Activated CD8-positive, alpha-beta T cell treated with anti-CD3 and anti-CD28 coated beads for 36 hours (primary cell): ENCODE measurements around the gene DPY19L1. TPM values are rescaled to one million over a fixed set of nuclear protein-coding genes. Genes with fewer than 3 reads are reported as not detected.

Experiments used
- ATAC-seq: fragments of 200-7000 bp; cut with Tn5 transposase; one replicate; pipeline ENCODE4 v1.10.0; 2021; ENCODE audit warnings: mild to moderate bottlenecking, moderate library complexity
- CTCF ChIA-PET: fragments of 350-600 bp; sonication (Branson Sonifier 250); formaldehyde crosslinking; loops from one replicate; lab custom pipeline; 2021; ENCODE audit warnings: antibody characterized with exemption; lab: Charles Lee
- POLR2A ChIA-PET: fragments of 350-600 bp; sonication (Branson Sonifier 250); formaldehyde crosslinking; loops from one replicate; lab custom pipeline; 2021; ENCODE audit warnings: antibody characterized with exemption; lab: Charles Lee
- DNase-seq: peaks from one replicate; pipeline ENCODE4 v3.0.0-alpha.2; 2020
- H3K27ac Mint-ChIP-seq: one replicate; pipeline ENCODE4 v1.8.0; 2021; ENCODE audit warnings: mild to moderate bottlenecking, mixed read lengths
- H3K27me3 Mint-ChIP-seq: one replicate; pipeline ENCODE4 v1.8.0; 2021; ENCODE audit warnings: mixed read lengths
- H3K36me3 Mint-ChIP-seq: one replicate; pipeline ENCODE4 v1.8.0; 2021; ENCODE audit warnings: low read depth, mixed read lengths
- H3K4me1 Mint-ChIP-seq: one replicate; pipeline ENCODE4 v1.8.0; 2021; ENCODE audit warnings: low read depth, mixed read lengths
- H3K4me3 Mint-ChIP-seq: one replicate; pipeline ENCODE4 v1.8.0; 2021; ENCODE audit warnings: mild to moderate bottlenecking, moderate library complexity, mixed read lengths
- H3K9me3 Mint-ChIP-seq: one replicate; pipeline ENCODE4 v1.8.0; 2021; ENCODE audit warnings: mixed read lengths
- CTCF ChIP-seq: fragments of 200-600 bp; IDR thresholded peaks from one replicate; pipeline ENCODE4 v1.8.0; 2022; ENCODE audit warnings: antibody characterized with exemption, mild to moderate bottlenecking
- intact Hi-C: fragments of 100-400 bp; cut with micrococcal nuclease; formaldehyde crosslinking; loops from one replicate; pipeline ENCODE4 v1.10.0; 2022
- total RNA-seq, 2 experiments: library from RNA; stranded (reverse); gene quantifications; one replicate each; pipeline ENCODE4 v1.2.3, GENCODE V29; 2021

Gene DPY19L1
- total RNA-seq, 2 experiments from 2014 or later, result 7.4 to 7.5 TPM

GRCh38 chr7:35019179-35019729 is 18.0 kb downstream of the DPY19L1 start:
- POLR2A ChIA-PET, result no interaction called here
- no peaks in the 10 kb centered on the region for H3K27me3 Mint-ChIP-seq
- ATAC-seq (no peak), DNase-seq (no peak)
- no peak overlapping the region for H3K4me3 Mint-ChIP-seq
- H3K36me3 Mint-ChIP-seq, result peaks cover 8% of the 10 kb centered on the region
- intact Hi-C loops, result no loop called here
- H3K4me1 Mint-ChIP-seq, result peaks cover 2% of the 10 kb centered on the region
- no peak for TF ChIP-seq CTCF
- CTCF ChIA-PET, result no interaction called here
- no peaks in the 10 kb centered on the region for H3K9me3 Mint-ChIP-seq
- H3K27ac Mint-ChIP-seq, result no peak overlapping the region

- CTCF ChIA-PET, result no interaction called here
- peaks cover 2% of the 10 kb centered on the region for H3K4me1 Mint-ChIP-seq
- intact Hi-C loops, result no loop called here
- no peak for TF ChIP-seq CTCF
- peaks cover 14% of the 10 kb centered on the region for H3K36me3 Mint-ChIP-seq
- ATAC-seq (no peak), DNase-seq (no peak)
- no peaks in the 10 kb centered on the region for H3K9me3 Mint-ChIP-seq
- no peaks in the 10 kb centered on the region for H3K27me3 Mint-ChIP-seq
- POLR2A ChIA-PET, result no interaction called here
- no peak overlapping the region for H3K4me3 Mint-ChIP-seq
- no peak overlapping the region for H3K27ac Mint-ChIP-seq
Observed at GRCh38 chr7:35015346-35015859, 21.9 kb downstream of the DPY19L1 start.

- CTCF ChIA-PET, result no interaction called here
Observed at GRCh38 chr7:35012160-35012559, 25.1 kb downstream of the DPY19L1 start.

GRCh38 chr7:35011085-35011484 is 26.2 kb downstream of the DPY19L1 start:
- POLR2A ChIA-PET, result no interaction called here
- no peaks in the 10 kb centered on the region for H3K9me3 Mint-ChIP-seq
- intact Hi-C loops, result no loop called here

More at GRCh38 chr7:35012160-35012559, 25.1 kb downstream of the DPY19L1 start:
- Mint-ChIP-seq H3K36me3 (peaks cover 14% of the 10 kb centered on the region), H3K4me3 (no peak overlapping the region), H3K4me1 (no peaks in the 10 kb centered on the region), H3K9me3 (no peaks in the 10 kb centered on the region), H3K27me3 (no peaks in the 10 kb centered on the region), H3K27ac (no peak overlapping the region)
- POLR2A ChIA-PET, result no interaction called here
- no peak for DNase-seq
- no peak for TF ChIP-seq CTCF
- ATAC-seq, result no peak
- intact Hi-C loops, result no loop called here

More at GRCh38 chr7:35011085-35011484, 26.2 kb downstream of the DPY19L1 start:
- DNase-seq, result no peak
- no peaks in the 10 kb centered on the region for H3K27me3 Mint-ChIP-seq
- no peak overlapping the region for H3K4me3 Mint-ChIP-seq
- no peak overlapping the region for H3K27ac Mint-ChIP-seq
- H3K4me1 Mint-ChIP-seq, result no peaks in the 10 kb centered on the region
- H3K36me3 Mint-ChIP-seq, result peaks cover 13% of the 10 kb centered on the region
- no peak for TF ChIP-seq CTCF
- CTCF ChIA-PET, result interaction anchor here (0.6 kb wide), 1 partner anchor 9 kb away, joined by 3 read pairs; no protein-coding TSS in a partner anchor
- ATAC-seq, result no peak
